HUDEP-2 (cell line): ENCODE data around the gene KNOP1.

ENCODE experiments used
- DNase-seq, 76 experiments: peaks; one replicate each; lab custom pipeline; 2025; ENCODE audit not compliant: unreplicated experiment in 76 of 76; lab: John Stamatoyannopoulos, UW

KNOP1 gene

GRCh38 chr16:19708296-19709205 lies 9.5 kb downstream of the KNOP1 start:
- DNase-seq = no peak

GRCh38 chr16:19707569-19708295 lies 10.3 kb downstream of the KNOP1 start:
- no peak for DNase-seq

GRCh38 chr16:19706846-19707245 lies 11.2 kb downstream of the KNOP1 start:
- no peak for DNase-seq

GRCh38 chr16:19705843-19706242 lies 12.2 kb downstream of the KNOP1 start:
- DNase-seq = no peak

- no peak for DNase-seq
These were observed 12.9 kb downstream of the KNOP1 start for GRCh38 chr16:19705146-19705501.

GRCh38 chr16:19704321-19705145 lies 13.5 kb downstream of the KNOP1 start:
- no peak for DNase-seq

GRCh38 chr16:19703172-19703889 lies 14.7 kb downstream of the KNOP1 start:
- DNase-seq = no peak

- no peak for DNase-seq
These were observed 16.9 kb downstream of the KNOP1 start for GRCh38 chr16:19701091-19701490.

GRCh38 chr16:19700319-19700781 lies 17.7 kb downstream of the KNOP1 start:
- DNase-seq = no peak

GRCh38 chr16:19699472-19699871 lies 18.6 kb downstream of the KNOP1 start:
- no peak for DNase-seq

GRCh38 chr16:19698480-19699465 lies 19.3 kb downstream of the KNOP1 start:
- peak in 1 of 76 experiments; percentile 2 for DNase-seq

- DNase-seq = no peak
These were observed 20.2 kb downstream of the KNOP1 start for GRCh38 chr16:19697756-19698318.

- no peak for DNase-seq
These were observed 21.1 kb downstream of the KNOP1 start for GRCh38 chr16:19696961-19697360.

- DNase-seq = peak in 72 of 76 experiments; percentile 19 to 82 (median 64)
These were observed 21.7 kb downstream of the KNOP1 start for GRCh38 chr16:19696328-19696727.

GRCh38 chr16:19694989-19695388 lies 23.0 kb downstream of the KNOP1 start:
- DNase-seq = no peak

GRCh38 chr16:19691161-19691711 lies 26.8 kb downstream of the KNOP1 start:
- DNase-seq = no peak

- DNase-seq = no peak
These were observed 27.8 kb downstream of the KNOP1 start for GRCh38 chr16:19690196-19690595.

- no peak for DNase-seq
These were observed 28.7 kb downstream of the KNOP1 start for GRCh38 chr16:19689342-19689741.
